Neural cell (in vitro differentiated cells): ENCODE results near the gene RGS14. TPM values are rescaled to one million over a fixed set of nuclear protein-coding genes. Genes with fewer than 3 reads are reported as not detected.
"Not testable (repeated sequence)": the region's sequence is repeated elsewhere in the genome, so short reads cannot be mapped to it uniquely, and the experiment has no call there.

Source experiments
- H2AFZ ChIP-seq: fragments of 200-600, 300-800 bp; sonication (generic), shearing (Covaris generic); 2 replicates; pipeline ENCODE4 v1.6.0; 2014; ENCODE audit warnings: low read depth, mild to moderate bottlenecking, antibody characterized with exemption, low read length, moderate library complexity
- H3F3A ChIP-seq: fragments of 200-600 bp; shearing (Covaris generic); 2 replicates; pipeline ENCODE4 v1.6.1; 2016; ENCODE audit warnings: mild to moderate bottlenecking, moderate library complexity, mixed read lengths, antibody characterized with exemption, low read length; ENCODE audit not compliant: insufficient read depth, poor library complexity, severe bottlenecking
- H3K27ac ChIP-seq: fragments of 200-600, 300-800 bp; sonication (generic), shearing (Covaris generic); 2 replicates; pipeline ENCODE4 v1.5.1; 2014; ENCODE audit warnings: mild to moderate bottlenecking, low read length, moderate library complexity
- H3K27me3 ChIP-seq: fragments of 300-800, 200-600 bp; sonication (generic), shearing (Covaris generic); 2 replicates; pipeline ENCODE4 v1.6.0; 2014; ENCODE audit warnings: mild to moderate bottlenecking, low read depth, low read length, moderate library complexity; ENCODE audit not compliant: insufficient read depth
- H3K36me3 ChIP-seq: fragments of 300-800, 200-600 bp; sonication (generic), shearing (Covaris generic); 2 replicates; pipeline ENCODE4 v1.5.1; 2014; ENCODE audit warnings: mild to moderate bottlenecking, antibody characterized with exemption, low read length, moderate library complexity; ENCODE audit not compliant: insufficient read depth
- H3K4me2 ChIP-seq: fragments of 300-800, 200-600 bp; sonication (generic), shearing (Covaris generic); 2 replicates; pipeline ENCODE4 v1.6.0; 2014; ENCODE audit warnings: mild to moderate bottlenecking, low read length
- H3K4me3 ChIP-seq: fragments of 300-800, 200-600 bp; sonication (generic), shearing (Covaris generic); 2 replicates; pipeline ENCODE4 v1.5.1; 2014; ENCODE audit warnings: mild to moderate bottlenecking, low read length, moderate library complexity
- H3K79me2 ChIP-seq: fragments of 200-600 bp; shearing (Covaris generic); replicated peaks from 2 replicates; pipeline ENCODE4 v1.6.0; 2014; ENCODE audit warnings: mild to moderate bottlenecking, low read length, moderate library complexity; ENCODE audit not compliant: insufficient read depth
- H3K9ac ChIP-seq: fragments of 300-800, 200-600 bp; sonication (generic), shearing (Covaris generic); 2 replicates; pipeline ENCODE4 v1.6.1; 2016; ENCODE audit warnings: mild to moderate bottlenecking, low read length, mixed read lengths
- H3K9me2 ChIP-seq: fragments of 200-600 bp; shearing (Covaris generic); 2 replicates; pipeline ENCODE4 v1.6.1; 2016; ENCODE audit warnings: mild to moderate bottlenecking, low read length, mixed read lengths; ENCODE audit not compliant: insufficient read depth
- H3K9me3 ChIP-seq: fragments of 200-600, 300-800 bp; sonication (generic), shearing (Covaris generic); 2 replicates; pipeline ENCODE4 v1.6.1; 2016; ENCODE audit warnings: mild to moderate bottlenecking, mixed run types, low read length, moderate library complexity, mixed read lengths
- H4K20me1 ChIP-seq: fragments of 200-600 bp; shearing (Covaris generic); 2 replicates; pipeline ENCODE4 v1.6.1; 2016; ENCODE audit warnings: mild to moderate bottlenecking, mixed run types; ENCODE audit not compliant: insufficient read depth
- EP300 ChIP-seq: fragments of 450-650 bp; conservative IDR thresholded peaks from 2 replicates; pipeline ENCODE4 v1.6.1; 2014; ENCODE audit warnings: antibody characterized with exemption, mild to moderate bottlenecking, moderate library complexity; ENCODE audit not compliant: poor library complexity, severe bottlenecking
- EZH2 ChIP-seq: fragments of 200-600, 300-800 bp; shearing (Covaris generic), sonication (generic); IDR thresholded peaks from 2 replicates; pipeline ENCODE4 v1.6.1; 2014; ENCODE audit warnings: antibody characterized with exemption, low read length, borderline replicate concordance, mild to moderate bottlenecking; ENCODE audit not compliant: insufficient read depth, poor library complexity, severe bottlenecking
- MXI1 ChIP-seq: fragments of 450-650 bp; conservative IDR thresholded peaks from 2 replicates; pipeline ENCODE4 v1.6.1; 2014; ENCODE audit warnings: antibody characterized with exemption, mild to moderate bottlenecking; ENCODE audit not compliant: poor library complexity, severe bottlenecking
- POLR2AphosphoS5 ChIP-seq: IDR thresholded peaks from 2 replicates; pipeline ENCODE4 v1.6.1; 2012
- RAD21 ChIP-seq: fragments of 450-650 bp; conservative IDR thresholded peaks from 2 replicates; pipeline ENCODE4 v1.6.1; 2014; ENCODE audit warnings: antibody characterized with exemption, mild to moderate bottlenecking, moderate library complexity
- SMC3 ChIP-seq: fragments of 450-650 bp; conservative IDR thresholded peaks from 2 replicates; pipeline ENCODE4 v1.6.1; 2014; ENCODE audit warnings: antibody characterized with exemption, mild to moderate bottlenecking, moderate library complexity; ENCODE audit not compliant: poor library complexity
- TAF1 ChIP-seq: IDR thresholded peaks from 2 replicates; pipeline ENCODE4 v1.6.1; 2012; ENCODE audit warnings: low read depth
- polyA plus RNA-seq: library from polyadenylated mRNA; depleted of rRNA; stranded (reverse); fragments of >200 nt; gene quantifications from 2 replicates; pipeline ENCODE4 v1.2.3, GENCODE V29; 2014
- TF ChIP-seq, protein P1 (sequence below): fragments of 450-650 bp; IDR thresholded peaks from 2 replicates; pipeline ENCODE4 v1.5.1; 2014; ENCODE audit warnings: antibody characterized with exemption, mild to moderate bottlenecking, moderate library complexity; ENCODE audit not compliant: poor library complexity, severe bottlenecking
- TF ChIP-seq, protein P2 (sequence below): IDR thresholded peaks from 2 replicates; pipeline ENCODE4 v1.6.1; 2012; ENCODE audit warnings: borderline replicate concordance

Gene RGS14
- polyA plus RNA-seq, 1 donor from 2014 or later, result 32.3 TPM

DNA sequence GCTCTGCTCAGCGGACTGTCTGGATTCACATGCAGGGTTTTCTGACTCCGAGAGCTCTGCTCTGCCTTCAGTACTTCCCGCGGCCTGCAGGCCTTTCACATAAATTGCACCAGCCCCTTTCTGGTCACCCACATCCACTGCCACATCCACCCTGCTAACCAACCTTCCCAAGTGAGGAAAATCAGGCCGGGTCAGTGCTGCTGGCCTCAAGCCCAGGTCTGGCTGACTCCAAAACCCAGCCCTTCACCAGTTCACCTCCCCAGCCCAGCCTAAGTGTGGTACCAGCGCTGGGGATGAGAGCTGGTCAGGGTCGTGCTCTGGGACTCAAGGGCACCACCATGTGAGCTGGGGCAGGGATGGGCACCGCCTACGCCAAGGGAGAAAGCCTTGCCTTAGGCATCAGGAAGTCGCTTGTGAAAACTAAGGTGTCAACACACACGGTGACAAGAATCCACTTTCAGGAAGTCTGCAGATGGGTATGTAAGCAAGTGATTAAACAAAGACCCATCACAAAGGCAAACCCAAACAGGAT, 18.6 kb upstream of the RGS14 start:
- TF ChIP-seq EP300, result no peak
- TF ChIP-seq, protein P1, sequence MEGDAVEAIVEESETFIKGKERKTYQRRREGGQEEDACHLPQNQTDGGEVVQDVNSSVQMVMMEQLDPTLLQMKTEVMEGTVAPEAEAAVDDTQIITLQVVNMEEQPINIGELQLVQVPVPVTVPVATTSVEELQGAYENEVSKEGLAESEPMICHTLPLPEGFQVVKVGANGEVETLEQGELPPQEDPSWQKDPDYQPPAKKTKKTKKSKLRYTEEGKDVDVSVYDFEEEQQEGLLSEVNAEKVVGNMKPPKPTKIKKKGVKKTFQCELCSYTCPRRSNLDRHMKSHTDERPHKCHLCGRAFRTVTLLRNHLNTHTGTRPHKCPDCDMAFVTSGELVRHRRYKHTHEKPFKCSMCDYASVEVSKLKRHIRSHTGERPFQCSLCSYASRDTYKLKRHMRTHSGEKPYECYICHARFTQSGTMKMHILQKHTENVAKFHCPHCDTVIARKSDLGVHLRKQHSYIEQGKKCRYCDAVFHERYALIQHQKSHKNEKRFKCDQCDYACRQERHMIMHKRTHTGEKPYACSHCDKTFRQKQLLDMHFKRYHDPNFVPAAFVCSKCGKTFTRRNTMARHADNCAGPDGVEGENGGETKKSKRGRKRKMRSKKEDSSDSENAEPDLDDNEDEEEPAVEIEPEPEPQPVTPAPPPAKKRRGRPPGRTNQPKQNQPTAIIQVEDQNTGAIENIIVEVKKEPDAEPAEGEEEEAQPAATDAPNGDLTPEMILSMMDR, result no peak
- no peak for TF ChIP-seq MXI1
- no peak for TF ChIP-seq EZH2
- TF ChIP-seq SMC3, result no peak
- TF ChIP-seq, protein P2, sequence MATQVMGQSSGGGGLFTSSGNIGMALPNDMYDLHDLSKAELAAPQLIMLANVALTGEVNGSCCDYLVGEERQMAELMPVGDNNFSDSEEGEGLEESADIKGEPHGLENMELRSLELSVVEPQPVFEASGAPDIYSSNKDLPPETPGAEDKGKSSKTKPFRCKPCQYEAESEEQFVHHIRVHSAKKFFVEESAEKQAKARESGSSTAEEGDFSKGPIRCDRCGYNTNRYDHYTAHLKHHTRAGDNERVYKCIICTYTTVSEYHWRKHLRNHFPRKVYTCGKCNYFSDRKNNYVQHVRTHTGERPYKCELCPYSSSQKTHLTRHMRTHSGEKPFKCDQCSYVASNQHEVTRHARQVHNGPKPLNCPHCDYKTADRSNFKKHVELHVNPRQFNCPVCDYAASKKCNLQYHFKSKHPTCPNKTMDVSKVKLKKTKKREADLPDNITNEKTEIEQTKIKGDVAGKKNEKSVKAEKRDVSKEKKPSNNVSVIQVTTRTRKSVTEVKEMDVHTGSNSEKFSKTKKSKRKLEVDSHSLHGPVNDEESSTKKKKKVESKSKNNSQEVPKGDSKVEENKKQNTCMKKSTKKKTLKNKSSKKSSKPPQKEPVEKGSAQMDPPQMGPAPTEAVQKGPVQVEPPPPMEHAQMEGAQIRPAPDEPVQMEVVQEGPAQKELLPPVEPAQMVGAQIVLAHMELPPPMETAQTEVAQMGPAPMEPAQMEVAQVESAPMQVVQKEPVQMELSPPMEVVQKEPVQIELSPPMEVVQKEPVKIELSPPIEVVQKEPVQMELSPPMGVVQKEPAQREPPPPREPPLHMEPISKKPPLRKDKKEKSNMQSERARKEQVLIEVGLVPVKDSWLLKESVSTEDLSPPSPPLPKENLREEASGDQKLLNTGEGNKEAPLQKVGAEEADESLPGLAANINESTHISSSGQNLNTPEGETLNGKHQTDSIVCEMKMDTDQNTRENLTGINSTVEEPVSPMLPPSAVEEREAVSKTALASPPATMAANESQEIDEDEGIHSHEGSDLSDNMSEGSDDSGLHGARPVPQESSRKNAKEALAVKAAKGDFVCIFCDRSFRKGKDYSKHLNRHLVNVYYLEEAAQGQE, result no peak
- no peak for TF ChIP-seq RAD21
- TF ChIP-seq TAF1, result no peak
- TF ChIP-seq POLR2AphosphoS5, result no peak
- H3K27me3 ChIP-seq, result no peaks in the 10 kb centered on the region
- H3K4me3 ChIP-seq, result no peak overlapping the region
- peaks cover 16% of the 10 kb centered on the region for H3K79me2 ChIP-seq
- no peak overlapping the region for H2AFZ ChIP-seq
- H3K27ac ChIP-seq, result no peak overlapping the region
- H3K9ac ChIP-seq, result no peak overlapping the region
- no peaks in the 10 kb centered on the region for H3F3A ChIP-seq
- no peaks in the 10 kb centered on the region for H3K36me3 ChIP-seq
- no peaks in the 10 kb centered on the region for H4K20me1 ChIP-seq
- H3K9me3 ChIP-seq, result no peaks in the 10 kb centered on the region
- H3K4me2 ChIP-seq, result no peak overlapping the region
- no peaks in the 10 kb centered on the region for H3K9me2 ChIP-seq

DNA sequence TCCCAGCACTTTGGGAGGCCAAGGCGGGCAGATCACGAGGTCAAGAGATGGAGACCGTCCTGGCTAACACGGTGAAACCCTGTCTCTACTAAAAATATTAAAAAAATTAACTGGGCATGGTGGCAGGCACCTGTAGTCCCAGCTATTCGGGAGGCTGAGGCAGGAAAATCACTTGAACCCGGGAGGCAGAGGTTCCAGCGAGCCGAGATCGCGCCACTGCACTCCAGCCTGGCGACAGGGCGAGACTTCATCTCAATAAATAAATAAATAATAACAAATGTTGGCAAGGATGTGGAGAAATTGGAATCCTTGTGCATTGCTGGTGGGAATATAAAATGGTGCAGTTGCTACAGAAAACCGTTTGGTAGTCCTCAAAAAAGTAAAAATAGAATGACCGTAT, 14.7 kb upstream of the RGS14 start:
- H3K36me3 ChIP-seq, H4K20me1 ChIP-seq: not testable (repeated sequence)

DNA sequence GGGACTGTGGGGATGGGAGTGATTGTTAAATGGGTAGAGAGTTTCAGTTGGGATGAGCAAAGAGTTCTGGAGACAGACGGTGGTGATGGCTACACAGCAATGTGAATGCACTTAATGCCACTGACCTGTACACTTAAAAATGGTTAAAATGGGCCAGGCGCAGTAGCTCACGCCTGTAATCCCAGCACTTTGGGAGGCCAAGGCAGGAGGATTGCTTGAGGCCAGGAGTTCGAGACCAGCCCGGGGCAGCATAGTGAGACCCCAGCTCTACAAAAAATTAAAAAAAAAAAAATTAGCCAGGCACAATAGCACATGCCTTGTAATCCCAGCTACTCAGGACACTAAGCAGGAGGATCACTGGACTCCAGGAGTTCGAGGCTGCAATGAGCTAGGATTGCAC, 13.9 kb upstream of the RGS14 start:
- Histone ChIP-seq H3K9me2 (no peaks in the 10 kb centered on the region), H4K20me1 (no peaks in the 10 kb centered on the region), H3K27ac (no peak overlapping the region), H3K27me3 (no peaks in the 10 kb centered on the region), H3K4me2 (no peak overlapping the region), H3K9ac (no peak overlapping the region), H2AFZ (no peak overlapping the region), H3K4me3 (no peak overlapping the region), H3K79me2 (peaks cover 37% of the 10 kb centered on the region), H3F3A (no peaks in the 10 kb centered on the region), H3K36me3 (no peaks in the 10 kb centered on the region), H3K9me3 (no peaks in the 10 kb centered on the region)
- no peak for TF ChIP-seq MXI1
- TF ChIP-seq, protein P2, result no peak

More for the DNA sequence above, 14.7 kb upstream of the RGS14 start:
- H3K9me2 ChIP-seq, H3F3A ChIP-seq, H2AFZ ChIP-seq, H3K9me3 ChIP-seq, H3K4me2 ChIP-seq, H3K27ac ChIP-seq, H3K4me3 ChIP-seq, H3K27me3 ChIP-seq, H3K9ac ChIP-seq: not testable (repeated sequence)
- peaks cover 33% of the 10 kb centered on the region for H3K79me2 ChIP-seq
